HFF-Myc (cell line): ENCODE data around the gene ARHGEF28.

Experiments
- DNase-seq: peaks from one replicate; pipeline ENCODE4 v3.0.0-alpha.2; 2011; ENCODE audit warnings: low read depth; ENCODE audit errors: extremely low read depth
- H3K4me3 ChIP-seq: replicated peaks from 2 replicates; pipeline ENCODE4 v1.5.1; 2011; ENCODE audit warnings: low read depth, mild to moderate bottlenecking, control low read depth, low read length
- CTCF ChIP-seq: IDR thresholded peaks from 2 replicates; pipeline ENCODE4 v1.5.1; 2012; ENCODE audit warnings: mild to moderate bottlenecking, low read depth, low read length, control low read depth; ENCODE audit errors: missing control alignments

The ARHGEF28 gene

DNA sequence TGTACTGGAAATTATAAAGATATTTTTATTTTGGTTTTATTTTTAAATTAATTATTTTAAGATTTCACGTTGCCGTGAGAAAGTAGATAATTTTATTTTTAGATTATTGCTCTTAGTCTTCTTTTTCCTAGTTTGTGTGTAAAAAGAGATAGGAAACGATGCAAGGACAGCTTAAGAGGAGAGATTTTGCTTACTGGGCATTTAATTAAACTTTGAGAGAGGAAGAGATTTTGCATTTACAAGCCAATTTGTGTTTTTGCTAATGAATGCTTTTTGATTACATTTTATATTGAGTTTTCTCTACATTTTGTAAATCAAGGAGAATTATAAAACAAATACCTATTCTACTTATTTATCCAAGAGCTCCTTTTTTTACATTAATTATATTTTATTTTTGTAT, 64.0 kb downstream of the ARHGEF28 start:
- H3K4me3 ChIP-seq = no peak overlapping the region
- DNase-seq = no peak
- no peak for TF ChIP-seq CTCF

- H3K4me3 ChIP-seq = no peak overlapping the region
- no peak for DNase-seq
- TF ChIP-seq CTCF = no peak
These were observed 65.5 kb downstream of the ARHGEF28 start for GRCh38 chr5:73691302-73692080.

- DNase-seq = no peak
- TF ChIP-seq CTCF = no peak
- H3K4me3 ChIP-seq = no peak overlapping the region
These were observed 66.2 kb downstream of the ARHGEF28 start for GRCh38 chr5:73692166-73692640.

- H3K4me3 ChIP-seq = no peak overlapping the region
- DNase-seq = no peak
- TF ChIP-seq CTCF = no peak
These were observed 67.0 kb downstream of the ARHGEF28 start for GRCh38 chr5:73692981-73693380.

- H3K4me3 ChIP-seq = no peak overlapping the region
- TF ChIP-seq CTCF = peak; percentile 56
- no peak for DNase-seq
These were observed 67.6 kb downstream of the ARHGEF28 start for GRCh38 chr5:73693573-73694061.

DNA sequence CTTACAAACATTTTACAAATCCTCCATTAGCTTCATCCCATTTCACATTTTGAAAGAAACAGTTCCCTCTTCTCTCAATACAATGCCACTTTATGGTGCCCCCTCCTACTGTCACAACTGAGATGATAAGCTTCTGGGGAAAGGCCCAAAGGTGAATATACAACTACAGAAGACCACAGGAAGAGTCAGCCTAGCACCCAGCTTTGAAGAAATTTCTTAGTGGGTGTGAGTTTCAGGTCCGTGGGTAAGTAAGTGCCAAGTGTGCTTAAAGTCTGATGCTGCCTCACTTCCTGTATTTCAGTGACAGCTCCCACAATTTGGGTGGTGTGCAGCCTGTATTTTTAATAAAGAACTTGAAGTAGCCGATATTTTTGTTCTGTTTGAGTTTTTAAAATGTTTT, 68.1 kb downstream of the ARHGEF28 start:
- no peak for DNase-seq
- no peak overlapping the region for H3K4me3 ChIP-seq
- no peak for TF ChIP-seq CTCF
